ENCODE measurements around the gene IGSF21. TPM values are rescaled to one million over a fixed set of nuclear protein-coding genes. Genes with fewer than 3 reads are reported as not detected.

Gene IGSF21
- total RNA-seq, 4 donors from 2014 or later, result 0.68 to 3.5 (median 1.3) TPM

DNA sequence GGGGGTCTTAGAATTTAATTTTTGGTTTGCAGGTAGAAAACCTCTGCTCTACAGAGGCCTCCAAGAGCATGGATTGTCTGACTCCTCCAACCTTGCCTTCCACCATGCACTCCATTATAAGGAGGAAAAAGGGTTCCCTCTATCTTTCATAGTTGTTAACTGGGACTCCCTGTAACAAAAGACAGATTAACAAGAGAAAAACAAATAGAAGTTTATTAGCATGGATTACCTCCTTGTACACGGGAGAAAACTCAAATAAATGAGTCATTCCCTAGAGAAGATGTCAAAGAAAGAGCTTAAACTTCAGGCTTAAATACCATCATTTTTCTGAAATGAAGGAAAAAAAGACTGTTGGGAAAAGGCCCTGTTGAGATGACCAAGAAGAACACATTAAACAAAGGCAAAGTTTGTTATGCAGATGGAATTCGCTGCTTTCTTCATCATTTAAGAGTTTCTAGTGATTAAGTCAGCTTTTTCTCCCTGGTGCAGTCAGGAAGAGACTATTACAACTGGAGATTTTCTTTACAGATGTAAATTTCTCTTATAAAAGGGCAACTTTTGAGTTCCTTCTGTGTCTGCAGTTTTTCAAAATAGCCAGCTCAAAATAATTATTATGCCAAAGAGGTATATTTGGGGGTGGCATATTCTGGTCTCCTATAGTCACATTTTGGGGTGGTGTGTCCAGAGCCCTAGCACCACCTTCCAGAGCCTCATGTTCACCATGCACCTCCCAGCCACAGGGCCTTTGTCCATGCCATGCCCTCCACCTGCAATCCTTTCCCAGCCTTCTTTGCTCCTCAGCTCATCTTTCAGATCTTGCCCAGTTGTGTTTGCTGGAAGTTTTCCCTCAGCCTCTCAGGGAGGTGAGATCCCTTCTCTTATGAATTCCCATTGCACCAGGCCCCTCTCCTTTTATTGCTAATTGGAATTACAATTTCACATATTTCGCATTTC lies 310.0 kb downstream of the IGSF21 start:
- no peaks in the 10 kb centered on the region for H3K4me1 ChIP-seq
- 61% methylated on average over 3 of the region's 3 CpGs for whole genome bisulfite sequencing
- no peak for DNase-seq (ENCODE audit: low spot score in 2 of 2)
- no peaks in the 10 kb centered on the region for H3K36me3 ChIP-seq
- H3K27me3 ChIP-seq, result peaks cover 15% of the 10 kb centered on the region
- H3K9me3 ChIP-seq, result no peaks in the 10 kb centered on the region
- TF ChIP-seq, protein P1, sequence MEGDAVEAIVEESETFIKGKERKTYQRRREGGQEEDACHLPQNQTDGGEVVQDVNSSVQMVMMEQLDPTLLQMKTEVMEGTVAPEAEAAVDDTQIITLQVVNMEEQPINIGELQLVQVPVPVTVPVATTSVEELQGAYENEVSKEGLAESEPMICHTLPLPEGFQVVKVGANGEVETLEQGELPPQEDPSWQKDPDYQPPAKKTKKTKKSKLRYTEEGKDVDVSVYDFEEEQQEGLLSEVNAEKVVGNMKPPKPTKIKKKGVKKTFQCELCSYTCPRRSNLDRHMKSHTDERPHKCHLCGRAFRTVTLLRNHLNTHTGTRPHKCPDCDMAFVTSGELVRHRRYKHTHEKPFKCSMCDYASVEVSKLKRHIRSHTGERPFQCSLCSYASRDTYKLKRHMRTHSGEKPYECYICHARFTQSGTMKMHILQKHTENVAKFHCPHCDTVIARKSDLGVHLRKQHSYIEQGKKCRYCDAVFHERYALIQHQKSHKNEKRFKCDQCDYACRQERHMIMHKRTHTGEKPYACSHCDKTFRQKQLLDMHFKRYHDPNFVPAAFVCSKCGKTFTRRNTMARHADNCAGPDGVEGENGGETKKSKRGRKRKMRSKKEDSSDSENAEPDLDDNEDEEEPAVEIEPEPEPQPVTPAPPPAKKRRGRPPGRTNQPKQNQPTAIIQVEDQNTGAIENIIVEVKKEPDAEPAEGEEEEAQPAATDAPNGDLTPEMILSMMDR (IDR thresholded peaks at IDR 0.05), result no peak
- TF ChIP-seq POLR2A (IDR thresholded peaks at IDR 0.05), result no peak
- no peak for TF ChIP-seq EP300 (IDR thresholded peaks at IDR 0.05)
- TF ChIP-seq POLR2AphosphoS5 (IDR thresholded peaks at IDR 0.05), result no peak
- H3K4me3 ChIP-seq, result no peak overlapping the region
- H3K27ac ChIP-seq, result no peak overlapping the region

DNA sequence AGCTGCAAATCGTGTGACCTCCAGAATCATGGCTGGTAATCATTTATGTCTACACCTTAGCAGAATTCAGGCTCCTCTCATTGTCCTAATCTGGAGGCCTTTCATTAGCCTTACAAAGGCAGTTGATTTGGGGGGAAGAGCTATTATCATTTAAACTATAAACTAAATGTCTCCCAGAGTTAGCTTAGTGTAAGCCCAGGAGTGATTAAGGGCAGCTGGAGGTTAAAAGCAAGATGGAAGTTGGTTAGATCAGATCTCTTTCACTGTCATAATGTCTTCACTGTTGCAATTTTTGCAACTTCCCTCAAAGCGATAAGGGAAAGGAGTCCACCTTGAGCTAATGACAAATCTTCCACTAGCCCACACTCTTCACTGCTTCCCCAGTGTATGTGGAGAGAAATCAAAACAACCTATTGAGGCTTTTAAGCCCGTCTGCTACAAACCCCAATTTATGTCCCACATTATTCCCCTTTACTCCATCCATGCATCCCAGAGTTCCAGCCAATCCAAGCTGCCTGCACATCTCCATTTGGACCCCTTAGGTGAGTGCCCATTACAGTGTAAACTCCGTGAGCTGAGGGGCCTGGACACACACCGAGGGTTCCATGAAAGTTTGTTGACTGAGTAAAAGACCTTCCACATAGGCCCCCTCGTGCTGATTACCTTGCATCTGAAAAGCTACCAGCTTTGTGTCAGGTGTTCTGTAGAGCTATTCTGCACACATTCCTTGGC lies 311.7 kb downstream of the IGSF21 start:
- TF ChIP-seq POLR2A (IDR thresholded peaks at IDR 0.05) (no peak), POLR2AphosphoS5 (IDR thresholded peaks at IDR 0.05) (no peak), EP300 (IDR thresholded peaks at IDR 0.05) (no peak)
- TF ChIP-seq, protein P1 (IDR thresholded peaks at IDR 0.05), result no peak
- WGBS, result 73% methylated on average over 6 of the region's 6 CpGs
- Histone ChIP-seq H3K27me3 (peaks cover 11% of the 10 kb centered on the region), H3K36me3 (no peaks in the 10 kb centered on the region), H3K9me3 (no peaks in the 10 kb centered on the region), H3K27ac (no peak overlapping the region), H3K4me3 (no peak overlapping the region), H3K4me1 (no peaks in the 10 kb centered on the region)
- DNase-seq (ENCODE audit: low spot score in 2 of 2), result no peak

DNA sequence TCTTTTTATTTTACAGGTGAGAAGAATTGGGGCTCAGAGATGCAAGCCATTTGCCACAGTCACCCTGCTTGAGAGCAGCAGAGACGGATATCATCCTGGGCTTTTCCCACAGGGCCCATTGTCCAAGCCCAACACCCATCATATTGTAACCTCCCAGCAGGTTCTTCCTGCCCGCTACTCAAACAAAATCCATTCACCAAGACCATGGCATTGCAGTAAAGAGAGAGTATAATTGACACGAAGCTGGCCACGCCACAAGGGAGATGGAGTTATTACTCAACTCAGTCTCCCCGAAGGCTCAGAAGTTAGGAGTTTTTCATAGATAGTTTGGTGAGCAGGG lies 312.2 kb downstream of the IGSF21 start:
- Histone ChIP-seq H3K9me3 (no peaks in the 10 kb centered on the region), H3K27me3 (peaks cover 8% of the 10 kb centered on the region), H3K4me1 (no peaks in the 10 kb centered on the region), H3K36me3 (no peaks in the 10 kb centered on the region), H3K4me3 (no peak overlapping the region), H3K27ac (no peak overlapping the region)
- DNase-seq (ENCODE audit: low spot score in 2 of 2), result no peak
- 75% methylated on average over 5 of the region's 5 CpGs for WGBS
- TF ChIP-seq, protein P1 (IDR thresholded peaks at IDR 0.05), result no peak
- TF ChIP-seq POLR2AphosphoS5 (IDR thresholded peaks at IDR 0.05) (no peak), POLR2A (IDR thresholded peaks at IDR 0.05) (no peak), EP300 (IDR thresholded peaks at IDR 0.05) (no peak)

DNA sequence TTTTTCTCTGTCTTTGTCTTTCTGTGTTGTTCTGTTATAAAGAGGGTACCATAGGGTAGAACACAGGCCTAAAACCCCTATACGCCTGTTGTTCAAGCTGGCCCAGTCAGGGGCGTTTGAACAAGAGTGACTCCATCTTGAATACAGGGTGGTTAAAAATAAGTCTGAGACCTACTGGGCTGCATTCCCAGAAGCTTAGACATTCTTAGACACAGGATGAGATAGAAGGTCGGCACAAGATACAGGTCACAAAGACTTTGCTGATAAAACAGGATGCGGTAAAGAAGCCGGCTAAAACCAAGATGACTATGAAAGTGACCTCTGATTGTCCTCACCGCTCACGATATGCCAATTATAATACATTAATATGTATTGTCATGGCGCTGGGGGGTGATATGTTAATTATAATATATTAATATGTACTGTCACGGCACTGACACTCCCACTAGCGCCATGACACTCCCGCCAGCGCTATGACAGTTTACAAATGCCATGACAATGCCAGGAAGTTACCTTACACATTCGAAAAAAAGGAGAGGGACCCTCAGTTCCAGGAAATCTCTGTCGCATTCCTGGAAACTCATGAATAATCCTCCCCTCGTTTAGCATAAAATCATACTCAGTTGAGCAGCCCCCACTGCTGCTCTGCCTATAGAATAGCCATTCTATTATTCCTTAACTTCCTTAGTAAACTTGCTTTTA lies 314.6 kb downstream of the IGSF21 start:
- H3K4me3 ChIP-seq, result no peak overlapping the region
- H3K36me3 ChIP-seq, result no peaks in the 10 kb centered on the region
- DNase-seq (ENCODE audit: low spot score in 2 of 2), result no peak
- H3K4me1 ChIP-seq, result no peaks in the 10 kb centered on the region
- peaks cover 4% of the 10 kb centered on the region for H3K9me3 ChIP-seq
- TF ChIP-seq, protein P1 (IDR thresholded peaks at IDR 0.05), result no peak
- TF ChIP-seq EP300 (IDR thresholded peaks at IDR 0.05) (no peak), POLR2A (IDR thresholded peaks at IDR 0.05) (no peak), POLR2AphosphoS5 (IDR thresholded peaks at IDR 0.05) (no peak)
- no peak overlapping the region for H3K27ac ChIP-seq
- H3K27me3 ChIP-seq, result peaks cover 8% of the 10 kb centered on the region
- WGBS, result 85% methylated on average over 15 of the region's 15 CpGs

All from suprapubic skin (tissue), 4 donors.